IPS DF 4.7 (cell line): Measurements from ENCODE around the gene ASCC1.

Experiments
- DNase-seq: peaks from one replicate; pipeline ENCODE4 v3.0.0-alpha.2; 2013; ENCODE audit warnings: low spot score; ENCODE audit errors: extremely low read depth

ASCC1 gene

GRCh38 chr10:72067463-72068125, 148.5 kb downstream of the ASCC1 start:
- DNase-seq, result no peak

- no peak for DNase-seq
Measured at GRCh38 chr10:72066318-72067284, 149.5 kb downstream of the ASCC1 start.

GRCh38 chr10:72065439-72066025, 150.5 kb downstream of the ASCC1 start:
- DNase-seq, result no peak

- DNase-seq, result no peak
Measured at GRCh38 chr10:72063703-72064391, 152.2 kb downstream of the ASCC1 start.

- no peak for DNase-seq
Measured at GRCh38 chr10:72062832-72063702, 153.0 kb downstream of the ASCC1 start.

GRCh38 chr10:72062382-72062781, 153.7 kb downstream of the ASCC1 start:
- no peak for DNase-seq

GRCh38 chr10:72061930-72062329, 154.1 kb downstream of the ASCC1 start:
- no peak for DNase-seq

- no peak for DNase-seq
Measured at GRCh38 chr10:72061491-72061890, 154.6 kb downstream of the ASCC1 start.

- no peak for DNase-seq
Measured at GRCh38 chr10:72059843-72060822, 155.9 kb downstream of the ASCC1 start.

GRCh38 chr10:72058989-72059842, 156.9 kb downstream of the ASCC1 start:
- DNase-seq, result no peak

- DNase-seq, result no peak
Measured at GRCh38 chr10:72058347-72058898, 157.7 kb downstream of the ASCC1 start.

- no peak for DNase-seq
Measured at GRCh38 chr10:72056932-72057751, 158.9 kb downstream of the ASCC1 start.

GRCh38 chr10:72056113-72056512, 160.0 kb downstream of the ASCC1 start:
- DNase-seq, result no peak

GRCh38 chr10:72053690-72054089, 162.4 kb downstream of the ASCC1 start:
- no peak for DNase-seq

- DNase-seq, result no peak
Measured at GRCh38 chr10:72050873-72051272, 165.2 kb downstream of the ASCC1 start.

- DNase-seq, result no peak
Measured at GRCh38 chr10:72049969-72050781, 165.9 kb downstream of the ASCC1 start.
